ENCODE data around the gene S100A5.

Gene S100A5

DNA sequence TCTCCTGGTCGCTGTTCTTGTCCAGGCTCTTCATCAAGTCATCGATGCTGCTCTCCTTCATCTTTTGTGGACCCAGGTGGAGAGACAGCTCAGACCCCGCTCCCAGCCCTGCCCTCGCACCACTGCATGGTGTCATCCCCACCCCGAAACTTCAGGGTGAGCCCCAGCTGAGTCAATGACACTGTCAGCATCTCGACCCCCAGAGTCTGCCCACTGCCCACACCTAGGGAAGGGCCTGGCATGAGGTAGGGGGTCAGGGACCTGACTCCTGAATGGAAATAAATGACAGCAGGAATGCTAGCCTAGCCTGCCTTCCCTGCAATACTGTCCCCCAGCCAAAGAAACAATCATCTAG lies 3.4 kb downstream of the S100A5 start:
- peak overlapping the region; percentile 81 for H3K27ac ChIP-seq
- TF ChIP-seq ZFX (IDR thresholded peaks at IDR 0.05; ENCODE audit: borderline replicate concordance) (no peak), CTCF (IDR thresholded peaks at IDR 0.05) (no peak)

GRCh38 chr1:153536671-153537375 lies 3.9 kb downstream of the S100A5 start:
- H3K27ac ChIP-seq, result peak overlapping the region; percentile 81
- no peak for TF ChIP-seq CTCF (IDR thresholded peaks at IDR 0.05)
- TF ChIP-seq ZFX (IDR thresholded peaks at IDR 0.05; ENCODE audit: borderline replicate concordance), result no peak

DNA sequence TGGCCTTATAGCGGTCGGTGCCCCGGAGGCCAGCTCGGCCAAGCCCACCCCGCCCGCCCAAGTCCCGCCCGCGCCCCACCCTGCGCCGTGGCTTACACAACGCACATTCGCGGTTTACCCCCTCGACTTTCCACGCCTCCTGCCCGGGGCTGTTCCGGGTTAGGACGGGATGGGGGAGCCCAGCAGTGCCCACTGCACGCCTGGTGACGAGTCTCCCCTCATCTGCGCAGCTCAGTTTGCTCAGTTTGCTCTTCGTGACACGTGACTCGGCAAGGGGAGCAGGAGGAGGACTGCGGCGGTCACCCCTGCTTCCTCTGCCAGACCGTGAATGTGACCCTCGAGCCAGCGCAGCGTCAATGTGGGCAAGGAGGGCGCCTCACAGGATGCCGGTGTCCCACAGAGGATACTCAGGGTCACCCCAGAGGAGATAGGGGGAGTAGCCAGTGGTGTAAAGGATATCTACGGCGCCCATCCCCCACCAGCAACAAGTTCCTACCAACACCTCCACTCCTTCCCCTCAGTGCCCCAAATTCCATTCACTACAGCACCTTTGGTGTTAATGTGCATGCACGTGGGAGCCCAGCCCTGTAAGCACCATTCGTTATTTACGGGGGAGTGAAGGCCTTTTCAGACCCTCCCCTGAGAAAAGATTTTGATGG lies 4.6 kb downstream of the S100A5 start:
- peak overlapping the region; percentile 81 for H3K27ac ChIP-seq
- TF ChIP-seq CTCF (IDR thresholded peaks at IDR 0.05) (no peak), ZFX (IDR thresholded peaks at IDR 0.05; ENCODE audit: borderline replicate concordance) (no peak)

GRCh38 chr1:153535242-153536011 lies 5.3 kb downstream of the S100A5 start, which contains the start of gene S100A6:
S100A6 (minus strand) TSS chr1:153535991; CDS start chr1:153535339, 652 bp downstream.
- peak within 1 kb of the TSS; percentile 81 for H3K27ac ChIP-seq
- TF ChIP-seq ZFX (IDR thresholded peaks at IDR 0.05; ENCODE audit: borderline replicate concordance), result no peak
- no peak for TF ChIP-seq CTCF (IDR thresholded peaks at IDR 0.05)

DNA sequence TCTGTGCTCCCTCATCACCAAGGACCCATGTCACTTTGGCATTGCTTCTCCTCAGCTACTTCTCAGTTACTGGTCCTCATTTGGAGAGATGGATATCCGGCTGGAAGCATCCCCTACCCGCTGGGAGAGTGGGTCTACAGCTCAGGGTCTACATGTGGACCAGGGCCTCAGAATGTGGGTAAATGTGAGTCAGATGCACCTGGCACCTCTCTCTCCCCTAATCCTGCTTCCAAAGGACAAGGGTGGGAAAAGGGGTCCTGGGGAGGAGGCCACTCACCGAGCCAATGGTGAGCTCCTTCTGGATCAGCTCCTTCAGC lies 5.9 kb downstream of the S100A5 start:
- 0 out of 2 replicates have a peak overlapping the region, but pooled peaks have one; percentile 81 for H3K27ac ChIP-seq
- TF ChIP-seq ZFX (IDR thresholded peaks at IDR 0.05; ENCODE audit: borderline replicate concordance) (no peak), CTCF (IDR thresholded peaks at IDR 0.05) (no peak)

GRCh38 chr1:153534226-153534924 lies 6.4 kb downstream of the S100A5 start:
- TF ChIP-seq CTCF (IDR thresholded peaks at IDR 0.05) (no peak), ZFX (IDR thresholded peaks at IDR 0.05; ENCODE audit: borderline replicate concordance) (no peak)
- H3K27ac ChIP-seq, result no peak overlapping the region
